A673 (cell line): Measurements from ENCODE around the gene GSE1.

ENCODE experiments used
- CTCF ChIP-seq: fragments of 300-800, 200-600 bp; sonication (generic); conservative IDR thresholded peaks from 2 replicates; pipeline ENCODE4 v1.5.1; 2017; ENCODE audit warnings: low read depth, mild to moderate bottlenecking, antibody characterized with exemption, low read length, moderate library complexity, mixed read lengths
- EZH2 ChIP-seq: fragments of 200-600 bp; sonication (generic); IDR thresholded peaks from 2 replicates; pipeline ENCODE4 v1.6.1; 2017; ENCODE audit warnings: borderline replicate concordance, low read depth, mild to moderate bottlenecking, mixed read lengths, antibody characterized with exemption, low read length; ENCODE audit not compliant: poor library complexity, severe bottlenecking

GRCh38 chr16:85610059-85610445 is 3.1 kb upstream of the GSE1 start:
- TF ChIP-seq CTCF, result no peak
- TF ChIP-seq EZH2, result no peak
